ENCODE measurements around the gene UHRF1.
A peak's percentile ranks its signal among the peaks of the same experiment; 100 is the strongest.

The UHRF1 gene

GRCh38 chr19:4909156-4909896, at the start of gene UHRF1:
TSS of gene UHRF1 (plus strand) at chr19:4909501. CDS start at chr19:4910886, 1,385 bp downstream.
- H3K27me3 ChIP-seq (ENCODE audit: control insufficient read depth in 5 of 5, insufficient read depth in 4 of 5, low read length in 5 of 5) = peaks cover 0 to 12% (median 8%) of the 10 kb centered on the region in 5 donors
- H3K27ac ChIP-seq (ENCODE audit: low read depth, low read length) = no peak within 1 kb of the TSS
- no peaks in the 10 kb centered on the region for H3K9me3 ChIP-seq (ENCODE audit: control insufficient read depth in 5 of 5, low read length in 5 of 5)
- H3K4me1 ChIP-seq (ENCODE audit: control insufficient read depth in 5 of 5, insufficient read depth in 5 of 5, low read length in 5 of 5) = peaks cover 3 to 32% (median 26%) of the 10 kb centered on the region in 5 donors
- peak within 1 kb of the TSS; percentile 49 to 67 (median 55) for H3K4me3 ChIP-seq (ENCODE audit: low read depth in 1 of 5, low read length in 5 of 5)
- no peaks in the 10 kb centered on the region for H3K36me3 ChIP-seq (ENCODE audit: control insufficient read depth in 5 of 5, insufficient read depth in 5 of 5, low read length in 5 of 5)
- H3K9ac ChIP-seq (ENCODE audit: low read length in 5 of 5) = peak within 1 kb of the TSS in 3 of 5 donors; percentile 48 to 56 (median 51)

- peaks cover 0 to 59% (median 43%) of the 10 kb centered on the region in 5 donors for H3K36me3 ChIP-seq (ENCODE audit: control insufficient read depth in 5 of 5, insufficient read depth in 5 of 5, low read length in 5 of 5)
- H3K4me1 ChIP-seq (ENCODE audit: control insufficient read depth in 5 of 5, insufficient read depth in 5 of 5, low read length in 5 of 5) = no peaks in the 10 kb centered on the region
- H3K4me3 ChIP-seq (ENCODE audit: low read depth in 1 of 5, low read length in 5 of 5) = no peak overlapping the region
- H3K9ac ChIP-seq (ENCODE audit: low read length in 5 of 5) = no peak overlapping the region
- no peaks in the 10 kb centered on the region for H3K27me3 ChIP-seq (ENCODE audit: control insufficient read depth in 5 of 5, insufficient read depth in 4 of 5, low read length in 5 of 5)
- no peak overlapping the region for H3K27ac ChIP-seq (ENCODE audit: low read depth, low read length)
- no peaks in the 10 kb centered on the region for H3K9me3 ChIP-seq (ENCODE audit: control insufficient read depth in 5 of 5, low read length in 5 of 5)
These were observed 49.6 kb upstream of the UHRF1 start for GRCh38 chr19:4859697-4860096.

- Histone ChIP-seq H3K27ac (ENCODE audit: low read depth, low read length) (no peak overlapping the region), H3K36me3 (ENCODE audit: control insufficient read depth in 5 of 5, insufficient read depth in 5 of 5, low read length in 5 of 5) (peaks cover 0 to 48% (median 33%) of the 10 kb centered on the region in 5 donors), H3K4me3 (ENCODE audit: low read depth in 1 of 5, low read length in 5 of 5) (no peak overlapping the region), H3K4me1 (ENCODE audit: control insufficient read depth in 5 of 5, insufficient read depth in 5 of 5, low read length in 5 of 5) (peaks cover 0 to 4% (median under 1%) of the 10 kb centered on the region in 5 donors), H3K9me3 (ENCODE audit: control insufficient read depth in 5 of 5, low read length in 5 of 5) (no peaks in the 10 kb centered on the region), H3K9ac (ENCODE audit: low read length in 5 of 5) (no peak overlapping the region), H3K27me3 (ENCODE audit: control insufficient read depth in 5 of 5, insufficient read depth in 4 of 5, low read length in 5 of 5) (no peaks in the 10 kb centered on the region)
These were observed 48.2 kb upstream of the UHRF1 start for GRCh38 chr19:4861147-4861546.

GRCh38 chr19:4866595-4867424, 42.5 kb upstream of the UHRF1 start:
- Histone ChIP-seq H3K9ac (ENCODE audit: low read length in 5 of 5) (peak overlapping the region; percentile 26 to 89 (median 83)), H3K9me3 (ENCODE audit: control insufficient read depth in 5 of 5, low read length in 5 of 5) (no peaks in the 10 kb centered on the region), H3K4me1 (ENCODE audit: control insufficient read depth in 5 of 5, insufficient read depth in 5 of 5, low read length in 5 of 5) (peaks cover 2 to 20% (median 15%) of the 10 kb centered on the region in 5 donors), H3K27ac (ENCODE audit: low read depth, low read length) (peak overlapping the region; percentile 75), H3K4me3 (ENCODE audit: low read depth in 1 of 5, low read length in 5 of 5) (peak overlapping the region; percentile 74 to 84 (median 80)), H3K27me3 (ENCODE audit: control insufficient read depth in 5 of 5, insufficient read depth in 4 of 5, low read length in 5 of 5) (no peaks in the 10 kb centered on the region), H3K36me3 (ENCODE audit: control insufficient read depth in 5 of 5, insufficient read depth in 5 of 5, low read length in 5 of 5) (peaks cover 0 to 9% (median 4%) of the 10 kb centered on the region in 5 donors)

GRCh38 chr19:4867534-4868285, 41.6 kb upstream of the UHRF1 start, which contains the start of gene PLIN3:
TSS of gene PLIN3 (minus strand) at chr19:4867667. CDS start at chr19:4861394, 6,273 bp downstream.
- Histone ChIP-seq H3K9me3 (ENCODE audit: control insufficient read depth in 5 of 5, low read length in 5 of 5) (no peaks in the 10 kb centered on the region), H3K4me3 (ENCODE audit: low read depth in 1 of 5, low read length in 5 of 5) (peak within 1 kb of the TSS; percentile 74 to 84 (median 80)), H3K36me3 (ENCODE audit: control insufficient read depth in 5 of 5, insufficient read depth in 5 of 5, low read length in 5 of 5) (peaks cover 0 to 4% (median 0%) of the 10 kb centered on the region in 5 donors), H3K9ac (ENCODE audit: low read length in 5 of 5) (peak within 1 kb of the TSS; percentile 26 to 89 (median 83)), H3K4me1 (ENCODE audit: control insufficient read depth in 5 of 5, insufficient read depth in 5 of 5, low read length in 5 of 5) (peaks cover 2 to 20% (median 15%) of the 10 kb centered on the region in 5 donors), H3K27me3 (ENCODE audit: control insufficient read depth in 5 of 5, insufficient read depth in 4 of 5, low read length in 5 of 5) (no peaks in the 10 kb centered on the region), H3K27ac (ENCODE audit: low read depth, low read length) (peak within 1 kb of the TSS; percentile 75)

- Histone ChIP-seq H3K36me3 (ENCODE audit: control insufficient read depth in 5 of 5, insufficient read depth in 5 of 5, low read length in 5 of 5) (peaks cover 0 to 3% (median 0%) of the 10 kb centered on the region in 5 donors), H3K9me3 (ENCODE audit: control insufficient read depth in 5 of 5, low read length in 5 of 5) (no peaks in the 10 kb centered on the region), H3K27ac (ENCODE audit: low read depth, low read length) (no peak overlapping the region), H3K4me3 (ENCODE audit: low read depth in 1 of 5, low read length in 5 of 5) (peak overlapping the region in 2 of 5 donors; percentile 23 to 80), H3K9ac (ENCODE audit: low read length in 5 of 5) (no peak overlapping the region), H3K27me3 (ENCODE audit: control insufficient read depth in 5 of 5, insufficient read depth in 4 of 5, low read length in 5 of 5) (no peaks in the 10 kb centered on the region), H3K4me1 (ENCODE audit: control insufficient read depth in 5 of 5, insufficient read depth in 5 of 5, low read length in 5 of 5) (peaks cover 2 to 20% (median 15%) of the 10 kb centered on the region in 5 donors)
These were observed 40.9 kb upstream of the UHRF1 start for GRCh38 chr19:4868286-4868834.

GRCh38 chr19:4870025-4870700, 39.1 kb upstream of the UHRF1 start:
- no peak overlapping the region for H3K27ac ChIP-seq (ENCODE audit: low read depth, low read length)

GRCh38 chr19:4871711-4872110, 37.6 kb upstream of the UHRF1 start:
- no peak overlapping the region for H3K4me3 ChIP-seq (ENCODE audit: low read depth in 1 of 5, low read length in 5 of 5)
- no peak overlapping the region for H3K9ac ChIP-seq (ENCODE audit: low read length in 5 of 5)
- H3K4me1 ChIP-seq (ENCODE audit: control insufficient read depth in 5 of 5, insufficient read depth in 5 of 5, low read length in 5 of 5) = peaks cover 2 to 10% (median 8%) of the 10 kb centered on the region in 5 donors
- H3K36me3 ChIP-seq (ENCODE audit: control insufficient read depth in 5 of 5, insufficient read depth in 5 of 5, low read length in 5 of 5) = no peaks in the 10 kb centered on the region
- H3K9me3 ChIP-seq (ENCODE audit: control insufficient read depth in 5 of 5, low read length in 5 of 5) = no peaks in the 10 kb centered on the region
- no peaks in the 10 kb centered on the region for H3K27me3 ChIP-seq (ENCODE audit: control insufficient read depth in 5 of 5, insufficient read depth in 4 of 5, low read length in 5 of 5)
- no peak overlapping the region for H3K27ac ChIP-seq (ENCODE audit: low read depth, low read length)

More at GRCh38 chr19:4870025-4870700, 39.1 kb upstream of the UHRF1 start:
- H3K36me3 ChIP-seq (ENCODE audit: control insufficient read depth in 5 of 5, insufficient read depth in 5 of 5, low read length in 5 of 5) = no peaks in the 10 kb centered on the region
- H3K9ac ChIP-seq (ENCODE audit: low read length in 5 of 5) = no peak overlapping the region
- no peak overlapping the region for H3K4me3 ChIP-seq (ENCODE audit: low read depth in 1 of 5, low read length in 5 of 5)
- peaks cover 2 to 20% (median 15%) of the 10 kb centered on the region in 5 donors for H3K4me1 ChIP-seq (ENCODE audit: control insufficient read depth in 5 of 5, insufficient read depth in 5 of 5, low read length in 5 of 5)
- no peaks in the 10 kb centered on the region for H3K9me3 ChIP-seq (ENCODE audit: control insufficient read depth in 5 of 5, low read length in 5 of 5)
- H3K27me3 ChIP-seq (ENCODE audit: control insufficient read depth in 5 of 5, insufficient read depth in 4 of 5, low read length in 5 of 5) = no peaks in the 10 kb centered on the region

- H3K27me3 ChIP-seq (ENCODE audit: control insufficient read depth in 5 of 5, insufficient read depth in 4 of 5, low read length in 5 of 5) = peaks cover 0 to 12% (median 8%) of the 10 kb centered on the region in 5 donors
- H3K4me3 ChIP-seq (ENCODE audit: low read depth in 1 of 5, low read length in 5 of 5) = no peak overlapping the region
- H3K9me3 ChIP-seq (ENCODE audit: control insufficient read depth in 5 of 5, low read length in 5 of 5) = no peaks in the 10 kb centered on the region
- H3K4me1 ChIP-seq (ENCODE audit: control insufficient read depth in 5 of 5, insufficient read depth in 5 of 5, low read length in 5 of 5) = peaks cover 0 to 5% (median 2%) of the 10 kb centered on the region in 5 donors
- H3K27ac ChIP-seq (ENCODE audit: low read depth, low read length) = no peak overlapping the region
- H3K36me3 ChIP-seq (ENCODE audit: control insufficient read depth in 5 of 5, insufficient read depth in 5 of 5, low read length in 5 of 5) = no peaks in the 10 kb centered on the region
- H3K9ac ChIP-seq (ENCODE audit: low read length in 5 of 5) = no peak overlapping the region
These were observed 35.4 kb upstream of the UHRF1 start for GRCh38 chr19:4873930-4874329.
